CD4-positive, alpha-beta T cell treated with Interleukin-10 for 1 hour (primary cell): ENCODE data around the gene SMU1.
A peak's percentile ranks its signal among the peaks of the same experiment; 100 is the strongest.
"Not testable (repeated sequence)": the region's sequence is repeated elsewhere in the genome, so short reads cannot be mapped to it uniquely, and the experiment has no call there.

ENCODE experiments used
- DNase-seq: peaks from one replicate; pipeline ENCODE4 v3.0.0-alpha.2; 2020

SMU1 gene

DNA sequence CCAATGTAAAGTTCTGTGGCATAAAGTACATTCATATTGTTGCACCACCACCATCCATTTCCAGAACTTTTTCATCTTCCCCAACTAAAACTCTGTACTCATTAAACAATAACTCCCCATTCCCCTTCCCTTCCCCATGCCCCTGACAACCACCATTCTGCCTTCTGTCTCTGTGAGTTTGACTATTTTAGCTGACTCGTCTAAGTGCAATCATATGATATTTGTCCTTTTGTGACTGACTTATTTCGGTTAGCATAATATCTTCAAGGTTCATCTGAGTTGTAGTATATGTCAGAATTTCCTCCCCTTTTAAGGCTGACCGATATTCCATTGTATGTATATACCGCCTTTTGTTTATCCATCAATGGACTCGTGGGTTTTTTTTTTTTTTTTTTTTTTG, 29.0 kb upstream of the SMU1 start:
- no peak for DNase-seq

GRCh38 chr9:33104401-33104800, 27.9 kb upstream of the SMU1 start:
- DNase-seq: no peak

DNA sequence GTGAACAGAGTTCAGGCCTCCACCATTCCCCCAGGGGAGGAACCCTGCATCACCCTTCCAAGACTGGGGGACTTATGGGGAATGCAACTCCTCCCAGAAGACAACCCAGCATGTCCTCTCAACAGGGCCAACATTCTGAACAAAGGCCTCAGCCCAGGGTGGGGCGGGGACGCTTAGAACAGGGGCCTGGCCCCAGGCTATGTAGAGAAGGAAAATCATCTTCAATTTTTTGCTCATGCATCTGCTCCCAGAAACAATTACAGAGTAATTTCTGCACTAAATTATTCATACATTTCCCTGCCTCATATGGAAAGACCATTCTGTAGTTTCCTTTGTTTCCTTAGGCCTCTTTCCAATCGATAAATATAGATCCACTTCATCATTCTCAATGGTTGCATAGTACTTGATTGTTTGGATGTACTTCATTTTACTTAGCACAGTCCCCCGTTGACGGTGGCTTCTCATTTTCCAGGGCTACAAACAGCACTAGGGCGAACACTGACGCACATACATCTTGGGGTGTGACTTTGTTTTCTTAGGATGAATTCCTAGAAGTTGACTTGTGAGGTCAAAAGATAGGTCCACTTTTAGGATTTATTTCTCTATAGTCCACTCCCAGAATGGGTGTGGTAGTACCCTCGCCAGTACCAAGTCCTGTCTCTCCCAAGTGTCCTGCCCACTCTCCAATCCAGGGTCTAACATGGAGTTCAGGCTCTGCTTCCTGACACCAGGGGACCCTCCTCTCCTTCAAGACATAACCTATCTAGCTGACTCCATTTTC, 27.2 kb upstream of the SMU1 start:
- no peak for DNase-seq

DNA sequence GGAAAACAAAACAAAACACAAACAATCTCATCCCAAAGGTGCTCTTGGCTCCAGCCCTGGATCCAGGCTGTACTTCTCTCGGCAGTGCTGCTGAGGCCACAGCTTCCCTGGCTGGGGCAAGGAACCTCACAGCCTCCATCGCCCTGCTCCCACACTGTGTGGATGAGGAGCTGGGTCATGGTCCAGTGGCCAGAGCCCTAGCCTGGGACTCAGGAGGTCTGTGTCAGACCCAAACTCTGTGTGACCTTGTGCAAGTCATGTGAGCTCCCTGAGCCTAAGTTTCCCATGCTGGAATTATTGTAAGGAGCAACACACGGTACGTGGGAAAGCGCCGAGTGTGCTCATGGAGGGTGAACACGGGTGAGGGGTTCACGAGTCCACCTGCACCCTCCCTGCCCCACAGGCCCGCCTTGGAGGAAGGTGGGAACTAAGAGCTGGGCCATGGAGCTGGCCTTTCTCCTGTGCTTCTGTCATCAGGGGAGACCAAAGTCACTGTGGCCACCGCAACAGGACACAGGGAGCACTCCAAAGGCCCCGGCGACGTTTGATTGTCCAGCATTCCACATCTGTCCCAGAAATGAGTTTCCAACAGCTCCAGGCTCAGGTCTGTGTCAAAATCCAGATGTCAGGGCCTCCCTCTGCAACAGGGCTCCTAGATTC, 26.2 kb upstream of the SMU1 start:
- DNase-seq: no peak

DNA sequence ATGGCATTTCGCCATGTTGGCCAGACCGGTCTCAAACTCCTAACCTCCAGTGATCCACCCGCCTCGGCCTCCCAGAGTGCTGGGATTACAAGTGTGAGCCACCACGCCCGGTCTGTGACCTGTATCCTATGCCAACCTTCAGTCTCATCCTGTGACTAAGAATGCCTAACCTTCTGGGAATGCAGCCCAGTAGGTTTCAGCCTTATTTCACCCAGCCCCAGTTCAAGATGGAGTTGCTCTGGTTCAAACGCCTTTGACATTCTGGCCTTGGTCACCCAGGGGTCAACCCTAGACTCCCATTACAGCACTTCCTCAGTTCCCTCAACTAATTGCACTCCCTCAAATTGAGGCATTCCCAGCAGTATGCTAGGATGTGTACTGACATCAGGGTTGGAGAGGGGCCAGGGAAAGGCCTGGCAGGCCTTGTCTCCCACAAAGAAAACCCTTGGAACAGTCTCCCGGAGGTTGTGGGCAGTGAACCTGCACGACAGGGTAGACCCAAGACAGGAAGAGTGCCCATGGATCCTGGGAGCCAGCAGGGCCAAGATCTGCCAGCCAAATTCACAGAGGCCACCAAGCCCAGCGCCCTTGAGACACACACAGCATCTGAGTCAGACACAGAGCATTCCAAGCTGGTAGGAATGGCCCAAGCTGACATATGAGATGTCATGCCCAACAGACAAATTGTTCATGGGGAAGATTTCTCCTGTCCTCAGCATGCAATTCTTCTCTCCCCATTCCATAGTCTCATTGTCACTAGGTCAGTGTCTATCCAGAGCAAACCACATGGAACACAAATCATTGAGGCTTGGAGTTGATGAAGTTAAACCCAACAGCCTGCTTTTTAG, 24.9 kb upstream of the SMU1 start:
- no peak for DNase-seq

DNA sequence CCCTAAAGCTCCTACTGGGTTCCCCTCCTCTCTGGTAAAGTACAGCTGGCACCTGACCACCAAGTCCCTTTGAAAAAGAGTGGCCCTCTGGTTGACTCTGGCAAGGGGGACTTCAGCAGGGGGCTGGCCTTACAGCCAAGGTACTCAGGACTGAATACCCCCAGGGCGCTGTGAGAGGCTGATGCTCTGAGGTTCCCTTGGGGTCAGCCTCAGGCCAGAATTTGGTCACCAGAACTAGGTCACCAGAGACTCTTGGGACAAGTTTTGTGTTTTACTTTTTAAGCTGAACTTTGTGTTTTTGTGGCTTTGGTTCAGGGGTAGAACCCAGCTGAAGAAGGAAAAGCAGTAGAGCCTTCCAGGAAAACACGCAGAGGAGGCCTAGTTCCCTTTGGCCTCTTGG, 23.3 kb upstream of the SMU1 start:
- DNase-seq: no peak

- DNase-seq: no peak
These were observed 20.7 kb upstream of the SMU1 start for GRCh38 chr9:33097192-33097591.

- no peak for DNase-seq
These were observed 16.2 kb upstream of the SMU1 start for GRCh38 chr9:33092634-33093033.

DNA sequence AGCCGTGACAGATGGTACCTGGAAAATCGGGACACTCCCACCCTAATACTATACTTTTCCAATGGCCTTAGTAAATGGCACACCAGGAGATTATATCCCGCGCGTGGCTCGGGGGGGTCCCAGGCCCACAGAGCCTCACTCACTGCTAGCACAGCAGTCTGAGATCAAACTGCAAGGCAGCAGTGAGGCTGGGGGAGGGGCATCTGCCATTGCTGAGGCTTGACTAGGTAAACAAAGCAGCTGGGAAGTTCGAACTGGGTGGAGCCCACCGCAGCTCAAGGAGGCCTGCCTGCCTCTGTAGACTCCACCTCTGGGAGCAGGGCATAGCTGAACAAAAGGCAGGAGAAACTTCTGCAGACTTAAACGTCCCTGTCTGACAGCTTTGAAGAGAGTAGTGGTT, 9.2 kb upstream of the SMU1 start:
- DNase-seq: not testable (repeated sequence)

- no peak for DNase-seq
These were observed 6.3 kb upstream of the SMU1 start for GRCh38 chr9:33082538-33083326.

DNA sequence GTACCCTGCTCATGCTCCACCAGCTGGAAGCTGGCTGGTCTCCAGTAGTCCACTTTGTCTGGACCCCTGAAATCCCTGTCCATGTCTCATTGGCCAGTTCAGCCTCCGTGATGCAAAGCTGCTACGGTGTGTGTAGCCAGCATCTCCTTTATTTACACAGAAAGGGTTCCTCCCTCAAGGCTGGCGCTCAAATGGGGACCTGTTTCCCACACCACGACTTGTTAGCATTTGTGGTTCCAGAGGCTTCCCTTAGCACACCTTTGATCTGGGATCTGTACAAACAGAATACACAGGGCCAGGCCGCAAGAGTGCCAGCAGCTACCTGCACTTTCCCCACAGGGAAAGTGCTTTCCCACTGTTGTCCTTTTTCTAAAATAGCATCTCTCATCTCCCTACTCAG, 5.7 kb upstream of the SMU1 start:
- DNase-seq: peak; percentile 37

DNA sequence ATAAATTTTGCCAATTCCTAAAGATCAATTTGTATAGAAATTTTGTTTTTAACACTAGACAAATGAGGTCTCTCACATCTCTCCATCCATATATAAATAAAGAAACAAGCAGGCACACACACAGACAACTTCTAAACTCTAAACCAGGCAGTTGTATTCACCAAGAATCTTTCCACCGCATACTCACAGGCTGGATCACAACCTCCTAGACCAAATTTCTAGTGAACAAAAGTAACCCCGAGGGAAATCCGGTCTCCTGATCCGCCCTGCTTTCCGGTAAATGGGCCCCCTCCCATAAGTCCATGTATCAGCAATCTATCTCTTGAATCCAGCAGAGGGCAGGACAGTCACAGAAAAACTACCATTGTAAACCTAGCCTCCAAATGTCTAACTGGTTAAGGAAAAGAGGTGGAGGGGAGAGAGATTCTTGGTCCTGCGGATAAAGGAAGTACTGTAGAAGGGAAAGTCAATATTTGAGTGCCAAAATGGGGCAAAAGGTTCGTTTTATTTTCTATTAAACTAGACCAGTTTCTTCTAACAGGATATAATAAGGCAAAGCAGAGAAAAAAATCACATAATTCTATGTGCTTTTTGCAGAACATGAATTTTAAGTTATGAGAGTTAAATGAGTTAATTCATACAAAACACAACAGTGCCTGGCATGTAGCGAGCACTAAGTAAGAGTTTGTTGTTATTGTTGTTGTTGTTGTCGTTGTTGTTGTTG, 4.8 kb upstream of the SMU1 start:
- peak; percentile 88 for DNase-seq

- DNase-seq: no peak
These were observed 4.1 kb upstream of the SMU1 start for GRCh38 chr9:33080534-33080933.

DNA sequence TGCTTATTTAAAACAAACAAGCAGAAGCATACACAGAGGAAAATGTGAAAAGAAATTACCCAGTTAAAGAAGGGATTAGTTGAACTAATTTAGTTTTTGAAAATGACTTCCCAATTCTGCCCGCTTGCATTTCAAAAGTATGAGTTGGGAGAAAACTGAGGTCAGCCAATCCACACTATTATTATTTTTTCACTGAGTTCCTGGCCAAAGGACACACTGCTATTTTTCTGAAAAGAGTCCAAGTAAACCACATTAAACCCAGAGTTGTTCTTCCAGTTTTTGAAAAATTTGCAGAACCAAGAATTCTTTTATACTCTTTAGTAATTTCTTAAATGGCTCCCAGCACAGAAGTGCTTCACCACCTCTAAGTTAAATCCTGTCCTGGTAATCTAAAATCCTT, 7.5 kb downstream of the SMU1 start:
- no peak for DNase-seq

GRCh38 chr9:33065157-33066076, 11.1 kb downstream of the SMU1 start:
- DNase-seq: no peak

- DNase-seq: no peak
These were observed 25.3 kb downstream of the SMU1 start for GRCh38 chr9:33051144-33051543.

GRCh38 chr9:33049680-33050361, 26.7 kb downstream of the SMU1 start:
- DNase-seq: no peak

GRCh38 chr9:33048054-33048465, 28.4 kb downstream of the SMU1 start:
- DNase-seq: no peak

GRCh38 chr9:33046061-33046460, 30.4 kb downstream of the SMU1 start:
- DNase-seq: no peak

- DNase-seq: no peak
These were observed 31.7 kb downstream of the SMU1 start for GRCh38 chr9:33044677-33045282.
